Stimulated activated CD4-positive, alpha-beta T cell treated with anti-CD3 and anti-CD28 coated beads, Interleukin-12 subunit alpha, Interleukin-12 subunit beta, amount 100 ng/mL, for 4 hours (primary cell): ENCODE measurements around the gene BLM.

ENCODE experiments used
- DNase-seq: peaks from one replicate; pipeline ENCODE4 v3.0.0-alpha.2; 2020

Gene BLM

GRCh38 chr15:90794538-90794937 lies 77.4 kb downstream of the BLM start:
- DNase-seq: no peak

DNA sequence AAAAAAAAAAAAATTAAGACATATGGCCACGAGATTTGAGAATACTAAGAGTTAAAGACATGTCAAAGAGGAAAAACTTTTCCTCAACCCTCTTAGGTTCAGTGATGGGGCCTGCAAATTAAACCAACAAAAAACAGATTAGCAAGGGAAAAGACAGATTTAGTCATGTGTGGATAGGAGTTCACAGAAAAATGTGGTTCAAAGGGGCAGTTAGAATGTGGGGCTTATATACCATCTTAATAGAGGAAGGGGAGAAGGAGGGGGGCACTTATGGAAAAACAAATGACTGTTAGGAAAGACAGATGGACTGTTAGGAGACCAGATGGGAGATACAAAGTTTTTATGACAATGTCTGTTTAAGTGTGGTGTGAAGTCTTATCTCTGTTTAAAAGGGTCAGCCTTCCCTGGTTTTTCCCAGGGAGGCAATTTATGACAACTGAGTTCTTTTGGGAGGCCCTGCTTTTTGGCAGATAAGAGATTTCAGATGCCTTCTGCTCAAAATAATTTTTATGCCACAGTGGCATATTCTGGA lies 82.6 kb downstream of the BLM start:
- DNase-seq: no peak

GRCh38 chr15:90801803-90802202 lies 84.7 kb downstream of the BLM start:
- no peak for DNase-seq

DNA sequence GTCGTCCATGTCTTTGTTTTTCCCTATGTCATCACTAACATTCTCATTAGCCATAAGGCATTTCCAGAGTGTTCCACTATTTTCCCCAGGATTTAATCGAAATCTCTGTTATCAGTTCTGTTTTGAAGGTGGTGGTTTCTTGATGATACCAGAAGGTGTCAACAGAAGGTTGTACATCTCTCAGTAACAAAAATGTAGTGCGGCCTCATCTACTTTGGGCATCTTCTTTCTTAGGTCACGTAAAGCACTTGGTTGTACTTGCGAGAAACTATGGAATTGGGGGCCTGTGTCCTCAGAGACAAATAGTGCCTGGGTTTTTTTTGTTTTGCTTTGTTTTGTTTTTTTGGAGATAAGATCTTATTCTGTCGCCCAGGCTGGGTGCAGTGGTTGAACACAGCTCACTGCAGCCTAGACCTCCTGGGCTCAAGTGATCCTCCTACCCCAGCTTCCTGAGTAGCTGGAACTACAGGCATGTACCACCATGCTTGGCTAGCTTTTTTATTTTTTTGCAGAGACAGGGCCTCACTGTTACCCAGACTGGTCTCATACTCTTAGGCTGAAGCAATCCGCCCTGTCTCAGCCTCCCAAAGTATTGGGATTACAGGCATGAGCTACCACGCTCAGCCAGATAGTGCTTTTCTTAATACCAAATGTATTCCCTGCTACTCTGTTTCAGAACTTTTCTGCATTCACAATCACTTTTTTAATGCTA lies 90.1 kb downstream of the BLM start:
- DNase-seq: no peak

- DNase-seq: no peak
Observed at GRCh38 chr15:90807786-90808086, 90.6 kb downstream of the BLM start.

- DNase-seq: no peak
Observed at GRCh38 chr15:90808517-90809235, 91.5 kb downstream of the BLM start.

GRCh38 chr15:90809536-90809935 lies 92.4 kb downstream of the BLM start:
- DNase-seq: no peak

GRCh38 chr15:90810354-90810753 lies 93.2 kb downstream of the BLM start:
- no peak for DNase-seq

GRCh38 chr15:90812171-90812957 lies 95.2 kb downstream of the BLM start:
- DNase-seq: no peak

DNA sequence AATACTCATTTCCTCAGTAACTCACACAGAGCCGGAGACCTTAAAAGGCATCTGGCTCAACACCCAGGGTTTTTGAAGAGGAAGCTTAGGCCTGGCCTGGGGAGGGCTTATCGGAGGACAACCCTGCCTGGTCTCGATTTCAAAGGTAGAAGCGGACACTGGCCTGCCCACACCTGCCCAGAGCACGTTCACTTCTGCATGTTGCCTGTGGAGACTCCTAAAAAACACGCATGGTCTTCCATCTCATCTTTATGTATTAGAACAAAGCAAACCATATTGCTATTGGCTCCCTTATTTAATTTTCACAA lies 95.8 kb downstream of the BLM start:
- no peak for DNase-seq

DNA sequence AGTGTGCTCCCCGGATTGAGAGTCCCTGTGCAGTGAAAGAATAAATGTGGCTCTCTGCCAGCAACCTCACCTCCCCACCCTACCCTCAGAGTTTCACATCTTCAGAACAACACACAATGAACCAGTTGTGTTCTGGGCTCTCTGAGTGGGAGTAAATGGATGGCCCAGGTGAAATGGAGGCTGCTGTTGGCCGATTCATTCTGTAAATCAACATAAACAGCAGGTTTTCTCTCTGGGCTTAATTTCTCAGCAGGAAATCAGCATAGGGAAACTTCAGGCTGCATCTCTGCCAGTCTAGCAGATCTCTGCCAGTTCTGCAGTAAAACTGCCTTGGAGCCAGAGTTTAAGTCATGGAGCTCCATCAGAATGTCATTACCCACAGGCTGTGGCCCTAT lies 96.6 kb downstream of the BLM start:
- DNase-seq: no peak

DNA sequence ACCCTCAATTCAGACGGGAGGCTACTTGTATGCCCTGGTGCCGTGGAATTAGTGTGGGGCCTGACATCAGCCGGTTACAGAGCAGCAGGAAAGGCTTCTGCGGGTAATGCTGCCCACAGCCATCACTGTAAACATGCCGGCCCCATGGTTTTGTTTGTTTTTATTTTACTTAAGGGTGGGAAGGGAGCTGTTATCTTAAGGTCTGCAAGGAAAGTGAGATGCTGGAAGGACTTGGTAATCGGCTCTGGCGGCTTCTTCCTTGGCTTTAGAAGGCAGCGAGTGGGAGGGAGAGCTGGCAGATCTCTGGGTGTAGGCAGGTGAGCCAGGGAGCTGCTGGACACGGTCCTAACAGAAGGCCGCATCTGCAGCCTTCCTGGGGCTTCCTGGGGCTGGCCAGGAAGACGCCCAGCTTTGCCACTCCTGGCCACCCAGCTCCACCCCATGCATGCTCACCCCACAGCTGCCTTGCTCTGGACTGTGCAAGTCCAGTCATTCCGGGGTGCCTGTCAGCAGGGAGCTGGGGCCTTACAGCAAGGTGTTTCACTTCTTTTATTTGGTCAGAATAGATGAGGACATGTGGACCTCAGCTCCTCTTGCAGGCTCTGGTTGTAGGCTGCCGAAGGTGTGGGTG lies 97.2 kb downstream of the BLM start:
- no peak for DNase-seq

GRCh38 chr15:90816401-90817116 lies 99.4 kb downstream of the BLM start:
- no peak for DNase-seq

- DNase-seq: no peak
Observed at GRCh38 chr15:90817117-90818057, 100.2 kb downstream of the BLM start.

- DNase-seq: no peak
Observed at GRCh38 chr15:90818251-90819210, 101.4 kb downstream of the BLM start.

- no peak for DNase-seq
Observed at GRCh38 chr15:90819390-90819789, 102.2 kb downstream of the BLM start.

- no peak for DNase-seq
Observed at GRCh38 chr15:90819850-90820249, 102.7 kb downstream of the BLM start.

DNA sequence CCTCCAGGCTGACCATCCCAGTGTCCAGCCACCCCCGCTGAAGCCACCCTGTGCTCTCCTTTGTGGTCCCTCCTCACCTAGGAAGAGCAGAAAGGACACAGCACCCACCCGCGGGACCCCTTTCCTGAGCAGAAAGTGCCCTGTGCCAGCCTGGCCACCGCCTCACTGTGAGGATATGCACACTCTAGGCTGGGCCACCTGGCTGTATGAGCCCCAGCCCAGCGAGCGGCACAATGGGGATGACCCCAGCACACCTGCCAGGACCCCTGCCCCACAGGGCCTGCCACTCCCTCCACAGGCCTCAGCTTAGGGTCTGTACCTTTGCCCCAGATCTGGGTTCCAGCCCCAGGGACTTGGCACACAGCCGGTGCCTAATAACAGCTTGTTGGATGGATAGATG lies 103.3 kb downstream of the BLM start:
- DNase-seq: no peak

- DNase-seq: no peak
Observed at GRCh38 chr15:90822204-90822955, 105.2 kb downstream of the BLM start.
